SK-N-SH (cell line): ENCODE measurements around the gene WDR88. TPM values are rescaled to one million over a fixed set of nuclear protein-coding genes. Genes with fewer than 3 reads are reported as not detected.

Experiments
- CTCF ChIA-PET: fragments of 300-600, 350-600 bp; formaldehyde crosslinking; extraction: SDS; loops from one replicate; lab custom pipeline; 2021; lab: Yijun Ruan, JAX
- POLR2A ChIA-PET: fragments of 350-600 bp; sonication (Branson Sonifier 250); formaldehyde crosslinking; extraction: SDS; loops from one replicate; lab custom pipeline; 2020; ENCODE audit warnings: antibody characterized with exemption, inconsistent platforms; lab: Yijun Ruan, JAX
- DNase-seq: peaks from one replicate; pipeline ENCODE4 v3.0.0; 2012
- H2AFZ ChIP-seq: fragments of 200-600 bp; sonication (generic); 2 replicates; pipeline ENCODE4 v1.8.1; 2016; ENCODE audit warnings: antibody characterized with exemption, mild to moderate bottlenecking, low read depth
- H3F3A ChIP-seq: fragments of 200-600 bp; sonication (generic); replicated peaks from 2 replicates; pipeline ENCODE3; 2016; ENCODE audit warnings: antibody characterized with exemption, mild to moderate bottlenecking; ENCODE audit not compliant: insufficient read depth
- H3K27ac ChIP-seq, 2 experiments: fragments of 200-500 bp in 1 of 2; fragments of 200-600 bp in 1 of 2; sonication (Bioruptor generic) in 1 of 2; sonication (generic), shearing (Covaris generic) in 1 of 2; 2 replicates each; pipeline versions ENCODE4 v1.5.1 to v1.6.1; 2014 to 2016; ENCODE audit warnings: low read depth in 2 of 2, inconsistent platforms in 1 of 2, low read length in 1 of 2, mild to moderate bottlenecking in 1 of 2, mixed read lengths in 1 of 2
- H3K27me3 ChIP-seq: fragments of 200-600 bp; sonication (generic), shearing (Covaris generic); 2 replicates; pipeline ENCODE4 v1.6.1; 2016; ENCODE audit warnings: mixed run types; ENCODE audit not compliant: insufficient read depth
- H3K36me3 ChIP-seq, 2 experiments: fragments of 200-500 bp in 1 of 2; fragments of 200-600 bp in 1 of 2; sonication (Bioruptor generic) in 1 of 2; sonication (generic) in 1 of 2; replicated peaks in 1 of 2; 2 replicates each; pipeline versions ENCODE3 to v1.5.1; 2014 to 2016; ENCODE audit warnings: low read length in 1 of 2, mild to moderate bottlenecking in 1 of 2; ENCODE audit not compliant: insufficient read depth in 2 of 2, control insufficient read depth in 1 of 2
- H3K4me1 ChIP-seq, 2 experiments: fragments of 200-500 bp in 1 of 2; fragments of 200-600 bp in 1 of 2; sonication (Bioruptor generic) in 1 of 2; sonication (generic), shearing (Covaris generic) in 1 of 2; 2 replicates each; pipeline versions ENCODE4 v1.5.1 to v1.6.1; 2014 to 2016; ENCODE audit warnings: low read depth in 1 of 2, low read length in 1 of 2, mixed run types in 1 of 2; ENCODE audit not compliant: insufficient read depth in 2 of 2, control insufficient read depth in 1 of 2
- H3K4me2 ChIP-seq: fragments of 200-600 bp; sonication (generic), shearing (Covaris generic); 2 replicates; pipeline ENCODE4 v1.6.1; 2017; ENCODE audit warnings: mixed run types
- H3K4me3 ChIP-seq, 2 experiments: fragments of 200-500 bp in 1 of 2; fragments of 200-600 bp in 1 of 2; sonication (Bioruptor generic) in 1 of 2; sonication (generic), shearing (Covaris generic) in 1 of 2; 2 replicates each; pipeline versions ENCODE4 v1.5.1 to v1.8.1; 2014 to 2016; ENCODE audit warnings: low read depth in 2 of 2, inconsistent platforms in 1 of 2, low read length in 1 of 2, mild to moderate bottlenecking in 1 of 2, mixed read lengths in 1 of 2, moderate library complexity in 1 of 2
- H3K79me2 ChIP-seq: fragments of 200-600 bp; sonication (generic); 2 replicates; pipeline ENCODE4 v1.8.1; 2017; ENCODE audit warnings: mild to moderate bottlenecking; ENCODE audit not compliant: insufficient read depth
- H3K9ac ChIP-seq: fragments of 200-600 bp; sonication (generic); 2 replicates; pipeline ENCODE4 v1.6.1; 2017; ENCODE audit warnings: mixed run types
- H3K9me2 ChIP-seq: fragments of 200-600 bp; sonication (generic); 2 replicates; pipeline ENCODE4 v1.6.1; 2017; ENCODE audit warnings: mixed run types
- H3K9me3 ChIP-seq: fragments of 200-600 bp; sonication (generic); 2 replicates; pipeline ENCODE4 v1.6.1; 2017; ENCODE audit warnings: mixed run types, mild to moderate bottlenecking, moderate library complexity
- H4K20me1 ChIP-seq: fragments of 200-600 bp; sonication (generic); 2 replicates; pipeline ENCODE4 v1.6.1; 2017; ENCODE audit warnings: mild to moderate bottlenecking, mixed run types; ENCODE audit not compliant: insufficient read depth
- CTCF ChIP-seq: fragments of 200-600 bp; sonication (generic); IDR thresholded peaks from 2 replicates; pipeline ENCODE4 v1.6.1; 2017; ENCODE audit warnings: antibody characterized with exemption, mild to moderate bottlenecking, moderate library complexity
- ELF1 ChIP-seq: IDR thresholded peaks from 2 replicates; pipeline ENCODE4 v1.4.0; 2012
- EP300 ChIP-seq, 2 experiments: IDR thresholded peaks; 2 replicates each; pipeline versions ENCODE4 v1.4.0 to v1.6.1; 2012; ENCODE audit warnings: borderline replicate concordance in 1 of 2, low read depth in 1 of 2, low read length in 1 of 2
- FOSL2 ChIP-seq: IDR thresholded peaks from 2 replicates; pipeline ENCODE4 v1.4.0; 2012; ENCODE audit warnings: low read depth, mild to moderate bottlenecking, moderate library complexity, borderline replicate concordance
- FOXJ3 ChIP-seq: sonication (generic); formaldehyde crosslinking; IDR thresholded peaks from 2 replicates; pipeline ENCODE4 v1.5.1; 2020; ENCODE audit warnings: mild to moderate bottlenecking, missing genetic modification reagents
- GABPA ChIP-seq: IDR thresholded peaks from 2 replicates; pipeline ENCODE4 v1.4.0; 2012; ENCODE audit warnings: low read depth, mild to moderate bottlenecking
- GATA2 ChIP-seq: sonication (generic); formaldehyde crosslinking; IDR thresholded peaks from 2 replicates; pipeline ENCODE4 v1.5.0; 2020; ENCODE audit warnings: mild to moderate bottlenecking, missing genetic modification reagents
- MEF2A ChIP-seq: IDR thresholded peaks from 2 replicates; pipeline ENCODE4 v1.4.0; 2012; ENCODE audit warnings: low read depth, borderline replicate concordance
- MXI1 ChIP-seq: IDR thresholded peaks from 2 replicates; pipeline ENCODE4 v1.6.1; 2012; ENCODE audit warnings: mild to moderate bottlenecking, low read depth, low read length, improper control_type of control experiment
- NFIC ChIP-seq: IDR thresholded peaks from 2 replicates; pipeline ENCODE4 v1.4.0; 2012; ENCODE audit warnings: borderline replicate concordance
- POLR2AphosphoS5 ChIP-seq: IDR thresholded peaks from 2 replicates; pipeline ENCODE4 v1.6.1; 2012; ENCODE audit warnings: low read depth, low read length
- RAD21 ChIP-seq: IDR thresholded peaks from 2 replicates; pipeline ENCODE4 v1.6.1; 2012; ENCODE audit warnings: mild to moderate bottlenecking, low read length
- RFX5 ChIP-seq: IDR thresholded peaks from 2 replicates; pipeline ENCODE4 v1.6.1; 2012; ENCODE audit warnings: mild to moderate bottlenecking, improper control_type of control experiment, low read length
- RXRA ChIP-seq: IDR thresholded peaks from 2 replicates; pipeline ENCODE4 v1.4.0; 2012; ENCODE audit warnings: low read depth, mild to moderate bottlenecking, borderline replicate concordance
- TAF1 ChIP-seq: IDR thresholded peaks from 2 replicates; pipeline ENCODE4 v1.6.1; 2012; ENCODE audit warnings: low read depth, mild to moderate bottlenecking, low read length, moderate library complexity, borderline replicate concordance
- TEAD4 ChIP-seq: IDR thresholded peaks from 2 replicates; pipeline ENCODE4 v1.4.0; 2012; ENCODE audit warnings: mild to moderate bottlenecking, borderline replicate concordance; ENCODE audit not compliant: insufficient read depth
- YY1 ChIP-seq: IDR thresholded peaks from 2 replicates; pipeline ENCODE4 v1.4.0; 2012; ENCODE audit warnings: low read depth, mild to moderate bottlenecking
- WGBS: methylation state at CpG from one replicate; pipeline ENCODE4 v1.1.6; 2017; ENCODE audit warnings: low lambda C conversion rate; 5-methylcytosine and 5-hydroxymethylcytosine counted together
- polyA plus RNA-seq, 3 experiments: library from polyadenylated mRNA; depleted of rRNA; stranded (reverse); fragments of >200 nt; gene quantifications; 2 replicates each; pipeline ENCODE4 v1.2.3, GENCODE V29; 2012
- TF ChIP-seq, protein P1 (sequence below): IDR thresholded peaks from 2 replicates; pipeline ENCODE4 v1.4.0; 2012; ENCODE audit warnings: low read depth, borderline replicate concordance
- TF ChIP-seq, protein P2 (sequence below): IDR thresholded peaks from 2 replicates; pipeline ENCODE4 v1.4.0; 2012; ENCODE audit warnings: low read depth
- TF ChIP-seq, protein P3 (sequence below): IDR thresholded peaks from 2 replicates; pipeline ENCODE4 v1.4.0; 2012; ENCODE audit warnings: low read depth, borderline replicate concordance

Gene WDR88
- polyA plus RNA-seq, 1 of the 3 experiments (the other 2 are of a cell fraction), result not detected

DNA sequence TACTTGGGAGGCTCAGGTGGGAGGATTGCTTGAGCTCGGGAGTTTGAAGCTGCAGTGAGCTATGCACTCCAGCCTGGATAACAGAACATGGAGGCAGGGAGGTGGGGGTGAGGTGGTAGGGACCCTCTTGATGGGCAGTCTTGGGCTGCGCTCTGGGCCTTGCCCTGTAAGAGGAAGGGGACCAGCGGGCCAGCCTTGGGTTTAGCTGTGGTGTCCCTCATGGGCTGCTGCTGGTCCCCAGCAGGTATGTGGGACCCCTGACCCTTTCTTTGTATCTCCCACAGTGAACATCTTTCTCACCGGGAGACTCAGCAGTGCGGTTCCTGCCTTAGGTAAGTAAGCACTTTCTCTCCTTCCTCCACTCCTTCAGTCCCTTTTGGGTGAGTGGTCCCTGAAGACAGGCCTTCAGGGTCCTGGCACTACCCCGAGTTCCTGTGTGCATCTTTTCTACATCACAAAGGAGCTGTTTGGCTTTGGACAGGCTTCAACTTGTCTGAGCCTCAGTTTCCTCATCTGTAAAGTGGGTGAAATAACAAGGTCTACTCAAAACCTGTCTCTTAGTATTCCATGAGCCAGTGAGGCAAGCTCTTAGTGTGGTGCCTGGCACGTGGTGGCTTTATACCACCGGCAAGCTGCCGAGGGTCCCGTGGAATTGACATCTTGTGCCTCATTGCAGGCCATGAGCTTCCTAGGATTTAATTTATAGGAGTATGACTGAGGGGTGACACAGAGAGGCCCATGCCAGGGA is 64.7 kb downstream of the WDR88 start:
- no peaks in the 10 kb centered on the region for H3K9me3 ChIP-seq
- H3K36me3 ChIP-seq, result peaks cover 0 to 3% of the 10 kb centered on the region in 2 experiments
- H3K27ac ChIP-seq, result no peak overlapping the region
- no peaks in the 10 kb centered on the region for H3K79me2 ChIP-seq
- H3F3A ChIP-seq, result no peaks in the 10 kb centered on the region
- no peaks in the 10 kb centered on the region for H3K27me3 ChIP-seq
- H3K4me1 ChIP-seq, result peaks cover 0 to 13% of the 10 kb centered on the region in 2 experiments; a peak in 1 of 4 replicates
- H2AFZ ChIP-seq, result no peak overlapping the region
- no peak for DNase-seq
- WGBS, result 91% methylated on average over 10 of the region's 10 CpGs
- no peak for TF ChIP-seq ELF1
- TF ChIP-seq GABPA, result no peak
- no peak for TF ChIP-seq EP300 (IDR thresholded peaks at IDR 0.05; ENCODE audit: borderline replicate concordance in 1 of 2, low read depth in 1 of 2, low read length in 1 of 2)
- no peak for TF ChIP-seq TEAD4
- no peak for TF ChIP-seq NFIC
- TF ChIP-seq CTCF, result no peak
- TF ChIP-seq MEF2A, result no peak
- no peak for TF ChIP-seq RXRA
- no peak for TF ChIP-seq RAD21
- no peak for TF ChIP-seq RFX5
- no peak for TF ChIP-seq YY1
- no peak for TF ChIP-seq MXI1
- no peak for TF ChIP-seq FOSL2
- TF ChIP-seq TAF1, result no peak
- no peak for TF ChIP-seq POLR2AphosphoS5
- no peak overlapping the region for H3K9ac ChIP-seq
- H4K20me1 ChIP-seq, result 0 out of 2 replicates have a peak, but pooled peaks cover 5% of the 10 kb centered on the region
- ChIA-PET POLR2A (no interaction called here), CTCF (interaction anchor here (1.0 to 6.5 kb wide), 8 partner anchors 12 to 221 kb away, joined by 3 to 44 read pairs (median 6); no protein-coding TSS in a partner anchor)
- no peak overlapping the region for H3K4me3 ChIP-seq
- no peaks in the 10 kb centered on the region for H3K9me2 ChIP-seq
- no peak overlapping the region for H3K4me2 ChIP-seq

DNA sequence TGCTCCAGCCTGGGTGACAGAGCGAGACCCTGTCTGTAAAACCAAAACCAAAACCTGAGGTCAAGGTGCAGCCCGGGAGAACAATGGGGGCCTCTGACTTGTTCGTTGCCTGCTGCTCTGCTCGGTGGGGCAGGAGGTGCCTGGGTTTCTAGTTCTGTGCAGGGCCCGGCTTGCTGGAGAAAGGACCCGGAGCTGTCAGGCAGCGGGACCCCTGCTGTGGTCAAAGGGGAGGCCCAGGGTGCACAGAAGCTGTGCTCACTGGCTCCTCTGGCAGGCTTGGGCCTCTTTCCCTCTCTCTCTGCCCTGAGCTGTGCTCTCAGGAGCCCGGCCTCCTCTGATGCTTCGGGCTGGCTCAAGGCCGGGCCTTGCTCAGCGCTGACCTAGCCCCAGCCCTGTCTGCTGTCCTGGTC is 65.7 kb downstream of the WDR88 start:
- POLR2A ChIA-PET, result interaction anchor here (0.6 kb wide), 1 partner anchor 74 kb away, joined by 4 read pairs; no protein-coding TSS in a partner anchor
- WGBS, result 92% methylated on average over 11 of the region's 11 CpGs
- Histone ChIP-seq H3K36me3 (peaks cover 0 to 3% of the 10 kb centered on the region in 2 experiments), H3K4me1 (peaks cover 0 to 13% of the 10 kb centered on the region in 2 experiments; a peak in 1 of 4 replicates), H4K20me1 (0 out of 2 replicates have a peak, but pooled peaks cover 5% of the 10 kb centered on the region), H3F3A (no peaks in the 10 kb centered on the region)
- TF ChIP-seq FOXJ3 (CRISPR knock-in tag) (no peak), NFIC (no peak), GATA2 (CRISPR knock-in tag) (no peak), GABPA (no peak), ELF1 (no peak), TEAD4 (no peak)
- TF ChIP-seq, protein P1, sequence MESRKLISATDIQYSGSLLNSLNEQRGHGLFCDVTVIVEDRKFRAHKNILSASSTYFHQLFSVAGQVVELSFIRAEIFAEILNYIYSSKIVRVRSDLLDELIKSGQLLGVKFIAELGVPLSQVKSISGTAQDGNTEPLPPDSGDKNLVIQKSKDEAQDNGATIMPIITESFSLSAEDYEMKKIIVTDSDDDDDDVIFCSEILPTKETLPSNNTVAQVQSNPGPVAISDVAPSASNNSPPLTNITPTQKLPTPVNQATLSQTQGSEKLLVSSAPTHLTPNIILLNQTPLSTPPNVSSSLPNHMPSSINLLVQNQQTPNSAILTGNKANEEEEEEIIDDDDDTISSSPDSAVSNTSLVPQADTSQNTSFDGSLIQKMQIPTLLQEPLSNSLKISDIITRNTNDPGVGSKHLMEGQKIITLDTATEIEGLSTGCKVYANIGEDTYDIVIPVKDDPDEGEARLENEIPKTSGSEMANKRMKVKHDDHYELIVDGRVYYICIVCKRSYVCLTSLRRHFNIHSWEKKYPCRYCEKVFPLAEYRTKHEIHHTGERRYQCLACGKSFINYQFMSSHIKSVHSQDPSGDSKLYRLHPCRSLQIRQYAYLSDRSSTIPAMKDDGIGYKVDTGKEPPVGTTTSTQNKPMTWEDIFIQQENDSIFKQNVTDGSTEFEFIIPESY, result no peak
- TF ChIP-seq, protein P2, sequence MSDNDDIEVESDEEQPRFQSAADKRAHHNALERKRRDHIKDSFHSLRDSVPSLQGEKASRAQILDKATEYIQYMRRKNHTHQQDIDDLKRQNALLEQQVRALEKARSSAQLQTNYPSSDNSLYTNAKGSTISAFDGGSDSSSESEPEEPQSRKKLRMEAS, result no peak
- TF ChIP-seq, protein P3, sequence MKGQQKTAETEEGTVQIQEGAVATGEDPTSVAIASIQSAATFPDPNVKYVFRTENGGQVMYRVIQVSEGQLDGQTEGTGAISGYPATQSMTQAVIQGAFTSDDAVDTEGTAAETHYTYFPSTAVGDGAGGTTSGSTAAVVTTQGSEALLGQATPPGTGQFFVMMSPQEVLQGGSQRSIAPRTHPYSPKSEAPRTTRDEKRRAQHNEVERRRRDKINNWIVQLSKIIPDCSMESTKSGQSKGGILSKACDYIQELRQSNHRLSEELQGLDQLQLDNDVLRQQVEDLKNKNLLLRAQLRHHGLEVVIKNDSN, result no peak
- TF ChIP-seq, all 33 proteins: peak for 0
- CTCF ChIA-PET, result interaction anchor here (1.0 to 6.5 kb wide), 6 partner anchors 11 to 222 kb away, joined by 3 to 44 read pairs (median 6); no protein-coding TSS in a partner anchor
- Histone ChIP-seq H3K9me3 (no peaks in the 10 kb centered on the region), H3K27me3 (no peaks in the 10 kb centered on the region), H2AFZ (no peak overlapping the region), H3K4me3 (no peak overlapping the region), H3K9ac (no peak overlapping the region), H3K79me2 (no peaks in the 10 kb centered on the region), H3K9me2 (no peaks in the 10 kb centered on the region), H3K27ac (no peak overlapping the region), H3K4me2 (no peak overlapping the region)
- DNase-seq, result peak; percentile 6
